Tibial artery (tissue), 4 donors: ENCODE data around the gene ANKRD33B.
A peak's percentile ranks its signal among the peaks of the same experiment; 100 is the strongest.

Source experiments
- DNase-seq, 2 donors: peaks; one replicate each; pipeline ENCODE4 v3.0.0-alpha.2; 2019
- H3K27ac ChIP-seq, 2 donors: fragments of 200-600 bp; sonication (generic) in 1 of 2; 1 replicate in 1 of 2; 2 replicates in 1 of 2; pipeline ENCODE4 v1.5.1; 2018 to 2019; ENCODE audit warnings: mild to moderate bottlenecking in 1 of 2
- H3K27me3 ChIP-seq, 2 donors: fragments of 200-600 bp; sonication (generic) in 1 of 2; one replicate each; pipeline versions ENCODE4 v1.5.1 to v1.6.0; 2016 to 2019
- H3K36me3 ChIP-seq, 3 donors: fragments of 200-600 bp; sonication (generic) in 2 of 3; one replicate each; pipeline ENCODE4 v1.5.1; 2016 to 2019; ENCODE audit warnings: mild to moderate bottlenecking in 2 of 3
- H3K4me1 ChIP-seq, 4 donors: fragments of 200-600 bp; sonication (generic) in 2 of 4; 1 replicate in 3 of 4; 2 replicates in 1 of 4; pipeline ENCODE4 v1.5.1; 2016 to 2019
- H3K4me3 ChIP-seq, 2 donors: fragments of 200-600 bp; sonication (generic) in 1 of 2; 1 replicate in 1 of 2; 2 replicates in 1 of 2; pipeline ENCODE4 v1.5.1; 2018 to 2019; ENCODE audit warnings: mild to moderate bottlenecking in 2 of 2
- H3K9me3 ChIP-seq, 3 donors: fragments of 200-600 bp; sonication (generic) in 1 of 3; one replicate each; pipeline ENCODE4 v1.5.1; 2016 to 2019
- CTCF ChIP-seq, 2 experiments: fragments of 200-600 bp in 1 of 2; fragments of 450-650 bp in 1 of 2; IDR thresholded peaks; one replicate each; pipeline ENCODE4 v1.5.1; 2017 to 2019; ENCODE audit warnings: antibody characterized with exemption in 2 of 2, mild to moderate bottlenecking in 1 of 2, moderate library complexity in 1 of 2
- intact Hi-C: fragments of 100-400 bp; cut with DNase I; formaldehyde crosslinking; loops from one replicate; pipeline ENCODE4 v1.15.0; 2023; ENCODE audit warnings: low total_unique reads

ANKRD33B gene

GRCh38 chr5:10581424-10581748 lies 17.5 kb downstream of the ANKRD33B start:
- Histone ChIP-seq H3K27ac (peak overlapping the region in 1 of 2 donors; percentile 7), H3K9me3 (no peaks in the 10 kb centered on the region), H3K36me3 (no peaks in the 10 kb centered on the region), H3K4me3 (no peak overlapping the region), H3K4me1 (peaks cover 0 to 27% (median 5%) of the 10 kb centered on the region in 4 donors), H3K27me3 (no peaks in the 10 kb centered on the region)
- TF ChIP-seq CTCF (IDR thresholded peaks at IDR 0.05): no peak
- intact Hi-C loops: no loop called here
- DNase-seq: no peak

- Histone ChIP-seq H3K4me3 (no peak overlapping the region), H3K27ac (peak overlapping the region; percentile 24 to 33), H3K9me3 (no peaks in the 10 kb centered on the region), H3K27me3 (no peaks in the 10 kb centered on the region), H3K4me1 (peaks cover 0 to 27% (median 5%) of the 10 kb centered on the region in 4 donors), H3K36me3 (no peaks in the 10 kb centered on the region)
- no peak for DNase-seq
- intact Hi-C loops: no loop called here
- TF ChIP-seq CTCF (IDR thresholded peaks at IDR 0.05): no peak
Measured at GRCh38 chr5:10581867-10582511, 18.1 kb downstream of the ANKRD33B start.

GRCh38 chr5:10582512-10582897 lies 18.6 kb downstream of the ANKRD33B start:
- Histone ChIP-seq H3K36me3 (no peaks in the 10 kb centered on the region), H3K27ac (peak overlapping the region; percentile 24 to 33), H3K4me3 (no peak overlapping the region), H3K9me3 (no peaks in the 10 kb centered on the region), H3K27me3 (no peaks in the 10 kb centered on the region), H3K4me1 (peaks cover 0 to 23% (median 5%) of the 10 kb centered on the region in 4 donors)
- intact Hi-C loops: no loop called here
- no peak for TF ChIP-seq CTCF (IDR thresholded peaks at IDR 0.05)
- no peak for DNase-seq

- intact Hi-C loops: no loop called here
- H3K27ac ChIP-seq: peak overlapping the region; percentile 23 to 45
Measured at GRCh38 chr5:10583663-10584572, 20.0 kb downstream of the ANKRD33B start.

More at GRCh38 chr5:10583663-10584572, 20.0 kb downstream of the ANKRD33B start:
- no peak overlapping the region for H3K4me3 ChIP-seq
- no peaks in the 10 kb centered on the region for H3K27me3 ChIP-seq
- no peaks in the 10 kb centered on the region for H3K36me3 ChIP-seq
- no peak for DNase-seq
- TF ChIP-seq CTCF (IDR thresholded peaks at IDR 0.05): no peak
- peaks cover 0 to 16% (median 5%) of the 10 kb centered on the region in 4 donors for H3K4me1 ChIP-seq
- no peaks in the 10 kb centered on the region for H3K9me3 ChIP-seq
